ENCODE measurements around the gene COL5A1.
"Not testable (repeated sequence)": the region's sequence is repeated elsewhere in the genome, so short reads cannot be mapped to it uniquely, and the experiment has no call there.

COL5A1 gene

DNA sequence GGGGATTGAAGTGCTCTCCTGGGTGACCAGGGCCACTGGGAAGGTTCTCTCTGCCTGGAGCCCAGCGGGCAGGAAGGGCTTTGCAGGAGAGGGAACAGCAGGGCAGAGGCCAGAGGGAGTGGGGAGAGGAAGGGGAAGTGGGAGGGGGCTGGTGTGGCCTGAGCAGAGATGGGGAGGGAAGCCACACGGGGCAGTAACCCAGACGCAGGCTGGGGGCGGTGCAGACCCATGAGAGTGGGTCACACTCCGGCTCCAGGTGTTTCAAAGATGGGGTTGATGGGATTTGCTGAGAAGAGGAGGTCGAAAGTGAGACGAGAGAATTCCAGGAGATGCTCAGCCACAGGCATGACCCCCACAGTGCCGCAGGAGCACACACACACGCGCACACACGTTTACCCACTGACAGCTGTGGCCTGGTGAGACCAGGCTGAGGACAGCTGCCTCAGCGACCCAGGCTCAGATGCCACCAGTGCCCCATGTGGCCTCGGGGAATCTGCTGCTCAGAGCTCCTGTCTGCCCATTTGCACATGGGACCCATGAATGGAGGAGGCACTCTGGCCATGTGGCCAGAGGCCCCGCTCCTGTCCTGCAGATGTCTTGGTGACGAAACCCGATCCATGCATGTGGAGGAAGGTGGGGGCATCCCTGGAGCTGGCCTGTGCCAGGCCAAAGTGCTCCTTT is 206.3 kb downstream of the COL5A1 start:
- no peak for DNase-seq (ENCODE audit: low read depth in 1 of 2, low spot score in 1 of 2)

DNA sequence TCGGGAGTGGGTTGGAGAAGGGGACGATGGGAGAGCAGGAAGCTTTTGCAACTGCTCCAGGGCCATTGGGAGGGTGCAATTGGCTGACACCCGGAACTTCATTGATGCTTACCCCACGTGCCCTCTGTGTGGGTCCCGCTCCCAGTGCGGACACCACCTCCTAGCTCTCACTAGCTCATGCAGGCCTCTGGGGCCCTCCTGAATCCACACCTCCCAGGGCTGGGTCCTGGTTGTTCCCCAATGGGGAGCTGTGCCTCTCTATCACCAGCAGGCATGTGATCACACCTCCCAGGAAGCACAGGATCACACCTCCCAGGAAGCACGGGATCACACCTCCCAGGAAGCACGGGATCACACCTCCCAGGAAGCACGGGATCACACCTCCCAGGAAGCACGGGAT is 206.9 kb downstream of the COL5A1 start:
- DNase-seq (ENCODE audit: low read depth in 1 of 2, low spot score in 1 of 2): no peak

DNA sequence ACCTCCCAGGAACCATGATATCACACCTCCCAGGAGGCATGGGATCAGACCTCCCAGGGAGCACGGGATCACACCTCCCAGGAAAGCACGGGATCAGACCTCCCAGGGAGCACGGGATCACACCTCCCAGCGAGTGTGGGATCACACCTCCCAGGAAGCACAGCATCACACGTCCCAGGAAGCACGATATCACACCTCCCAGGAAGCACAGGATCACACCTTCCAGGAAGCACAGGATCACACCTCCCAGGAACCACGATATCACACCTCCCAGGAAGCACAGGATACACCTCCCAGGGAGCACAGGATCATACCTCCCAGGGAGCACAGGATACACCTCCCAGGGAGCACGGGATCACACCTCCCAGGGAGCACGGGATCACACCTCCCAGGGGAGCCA is 209.0 kb downstream of the COL5A1 start:
- DNase-seq (ENCODE audit: low read depth in 1 of 2, low spot score in 1 of 2): no peak

- DNase-seq (ENCODE audit: low read depth in 1 of 2, low spot score in 1 of 2): no peak
These were observed 209.4 kb downstream of the COL5A1 start for GRCh38 chr9:134851020-134851419.

DNA sequence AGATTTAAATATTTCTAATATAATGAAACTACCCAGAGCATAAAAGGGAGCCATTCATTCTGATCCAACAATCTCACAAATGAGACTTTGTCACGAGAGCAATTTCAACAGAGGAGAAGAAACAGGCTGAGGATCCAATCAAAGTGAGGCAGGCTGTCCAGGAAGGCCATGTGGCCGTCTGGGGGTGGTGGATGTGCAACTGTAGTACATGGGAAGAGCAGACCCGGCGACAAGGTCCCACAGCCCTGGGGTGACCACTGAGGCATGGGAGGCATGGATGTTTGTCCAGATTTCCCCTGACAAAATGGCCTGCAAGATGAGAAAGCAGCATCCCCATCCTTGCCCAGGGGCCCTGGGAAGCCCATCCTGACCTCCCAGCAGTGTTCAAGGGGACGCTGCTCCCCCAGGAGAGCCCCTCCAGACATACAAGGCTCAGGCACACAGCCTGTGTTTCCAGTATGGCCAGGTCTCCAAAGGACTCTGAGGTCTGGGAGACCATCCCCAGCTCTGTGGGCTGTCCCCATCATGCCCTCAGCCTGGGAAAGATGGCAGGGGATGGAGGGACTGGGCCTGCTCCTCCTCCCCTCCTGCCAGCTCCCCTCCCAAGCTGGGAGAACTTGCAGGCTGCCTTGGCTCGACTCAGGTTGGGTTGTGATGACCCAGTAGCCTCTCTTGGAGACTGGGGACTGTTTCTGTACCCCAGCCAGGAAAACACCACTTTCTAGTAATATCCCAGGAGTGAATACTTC is 211.5 kb downstream of the COL5A1 start:
- no peak for DNase-seq (ENCODE audit: low read depth in 1 of 2, low spot score in 1 of 2)

DNA sequence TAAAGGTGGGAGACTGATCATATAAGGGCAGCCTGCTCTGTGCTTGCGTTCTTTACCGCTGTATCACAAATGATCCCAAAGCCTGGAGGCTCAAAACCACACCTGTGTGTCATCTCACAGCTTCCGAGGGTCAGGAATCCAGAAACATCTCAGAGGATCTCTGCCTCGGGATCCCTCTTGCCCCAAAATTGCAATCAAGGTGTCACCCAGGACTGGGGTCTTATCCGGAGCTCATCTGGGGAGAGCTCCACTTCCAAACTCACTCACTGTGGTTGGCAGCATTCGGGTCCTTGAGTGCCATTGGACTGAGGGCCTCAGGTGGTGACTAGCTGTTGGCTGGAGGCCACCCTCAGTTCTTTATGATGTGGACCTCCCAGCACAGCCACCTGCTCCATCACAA is 212.3 kb downstream of the COL5A1 start:
- DNase-seq (ENCODE audit: low read depth in 1 of 2, low spot score in 1 of 2): no peak

- no peak for DNase-seq (ENCODE audit: low read depth in 1 of 2, low spot score in 1 of 2)
These were observed 213.0 kb downstream of the COL5A1 start for GRCh38 chr9:134854541-134854981.

- DNase-seq (ENCODE audit: low read depth in 1 of 2, low spot score in 1 of 2): no peak
These were observed 213.8 kb downstream of the COL5A1 start for GRCh38 chr9:134855231-134855899.

- no peak for DNase-seq (ENCODE audit: low read depth in 1 of 2, low spot score in 1 of 2)
These were observed 214.3 kb downstream of the COL5A1 start for GRCh38 chr9:134855900-134856377.

GRCh38 chr9:134857451-134857850 is 215.8 kb downstream of the COL5A1 start:
- not testable (repeated sequence) for DNase-seq (ENCODE audit: low read depth in 1 of 2, low spot score in 1 of 2)

DNA sequence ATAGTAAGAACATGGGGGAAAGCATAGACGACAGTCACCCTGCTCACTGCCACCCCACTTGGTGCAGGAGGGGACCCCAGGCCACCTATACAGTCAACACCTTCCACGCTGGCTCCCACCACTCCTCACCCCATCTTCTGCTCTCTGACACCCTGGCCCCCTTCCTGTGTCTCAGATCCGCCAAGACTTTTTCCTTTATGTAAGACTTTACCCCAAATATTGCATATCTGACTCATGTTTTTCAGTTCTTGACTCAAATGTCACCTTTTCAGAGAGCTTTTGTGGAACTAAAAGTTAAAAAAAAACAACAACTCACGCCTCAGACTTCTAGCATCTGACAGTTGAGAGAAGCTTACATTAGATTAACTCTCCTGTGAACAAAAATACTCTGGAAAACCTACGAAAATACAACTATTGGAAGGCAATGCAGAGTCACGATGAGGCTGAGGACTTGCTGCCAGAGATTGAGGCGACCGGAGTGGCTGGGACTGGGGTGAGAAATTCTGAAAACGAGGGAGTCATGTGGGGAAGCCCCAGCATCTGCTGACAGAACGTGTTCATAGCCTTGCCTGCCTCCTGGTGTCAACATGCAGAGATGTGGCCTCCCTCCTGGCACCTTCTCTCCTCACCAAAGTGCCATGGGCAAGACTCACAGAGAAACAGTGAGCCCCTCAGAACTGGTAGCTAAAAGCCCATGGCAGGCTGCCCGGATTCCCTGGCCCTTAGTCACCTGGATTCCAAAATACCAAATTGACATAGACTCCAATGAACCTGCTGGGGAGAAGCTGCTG is 216.6 kb downstream of the COL5A1 start:
- DNase-seq (ENCODE audit: low read depth in 1 of 2, low spot score in 1 of 2): no peak

GRCh38 chr9:134860510-134860909 is 218.9 kb downstream of the COL5A1 start:
- no peak for DNase-seq (ENCODE audit: low read depth in 1 of 2, low spot score in 1 of 2)

GRCh38 chr9:134861595-134862334 is 220.2 kb downstream of the COL5A1 start:
- no peak for DNase-seq (ENCODE audit: low read depth in 1 of 2, low spot score in 1 of 2)

GRCh38 chr9:134863306-134863902 is 221.8 kb downstream of the COL5A1 start:
- no peak for DNase-seq (ENCODE audit: low read depth in 1 of 2, low spot score in 1 of 2)

GRCh38 chr9:134863941-134864820 is 222.6 kb downstream of the COL5A1 start:
- DNase-seq (ENCODE audit: low read depth in 1 of 2, low spot score in 1 of 2): no peak

- no peak for DNase-seq (ENCODE audit: low read depth in 1 of 2, low spot score in 1 of 2)
These were observed 223.2 kb downstream of the COL5A1 start for GRCh38 chr9:134864821-134865190.

DNA sequence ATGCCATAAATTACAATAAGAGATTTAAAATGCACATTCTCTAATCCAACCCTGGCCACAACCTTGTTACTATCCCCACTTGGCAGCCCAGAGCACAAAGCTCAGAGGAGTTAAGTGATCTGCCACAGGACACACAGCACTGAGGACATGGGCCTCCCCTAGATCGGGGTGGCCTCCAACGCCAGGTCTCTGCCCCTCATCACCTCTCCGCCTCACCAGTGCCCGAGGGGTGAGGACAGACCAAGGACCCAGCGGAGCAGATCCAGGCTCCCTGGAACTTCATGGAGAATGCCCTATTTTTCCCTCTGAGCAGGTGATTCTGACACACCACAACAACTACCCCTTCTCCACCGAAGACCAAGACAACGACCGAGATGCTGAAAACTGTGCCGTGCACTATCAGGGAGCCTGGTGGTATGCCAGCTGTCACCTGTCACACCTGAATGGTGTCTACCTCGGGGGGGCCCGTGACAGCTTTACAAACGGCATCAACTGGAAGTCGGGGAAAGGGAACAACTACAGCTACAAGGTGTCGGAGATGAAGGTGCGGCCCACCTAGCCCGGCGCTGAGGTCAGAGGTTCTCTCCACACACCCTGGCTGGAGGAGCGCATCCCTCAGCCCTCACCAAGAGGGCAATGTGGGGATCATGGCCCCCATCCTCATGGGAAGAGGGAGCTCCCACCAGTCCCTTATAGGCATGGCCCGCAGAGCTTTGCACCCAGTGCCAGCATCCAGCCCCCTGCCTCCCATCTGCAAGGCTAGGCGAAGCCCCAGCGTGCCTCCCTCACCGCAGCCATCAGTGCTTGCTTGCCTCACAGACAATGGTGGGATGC is 226.5 kb downstream of the COL5A1 start:
- no peak for DNase-seq (ENCODE audit: low read depth in 1 of 2, low spot score in 1 of 2)

Data from activated T-helper 1 cell treated with anti-CD3 and anti-CD28 coated beads, Interleukin-2, amount 50 U/mL, for 16 hours (primary cell).